GM19455 (cell line): Measurements from ENCODE around the gene PHGDH.

Experiments
- ATAC-seq: cut with Tn5 transposase; IDR thresholded peaks from one replicate; pipeline ENCODE4 v1.9.1; 2021; ENCODE audit not compliant: unreplicated experiment

PHGDH gene

DNA sequence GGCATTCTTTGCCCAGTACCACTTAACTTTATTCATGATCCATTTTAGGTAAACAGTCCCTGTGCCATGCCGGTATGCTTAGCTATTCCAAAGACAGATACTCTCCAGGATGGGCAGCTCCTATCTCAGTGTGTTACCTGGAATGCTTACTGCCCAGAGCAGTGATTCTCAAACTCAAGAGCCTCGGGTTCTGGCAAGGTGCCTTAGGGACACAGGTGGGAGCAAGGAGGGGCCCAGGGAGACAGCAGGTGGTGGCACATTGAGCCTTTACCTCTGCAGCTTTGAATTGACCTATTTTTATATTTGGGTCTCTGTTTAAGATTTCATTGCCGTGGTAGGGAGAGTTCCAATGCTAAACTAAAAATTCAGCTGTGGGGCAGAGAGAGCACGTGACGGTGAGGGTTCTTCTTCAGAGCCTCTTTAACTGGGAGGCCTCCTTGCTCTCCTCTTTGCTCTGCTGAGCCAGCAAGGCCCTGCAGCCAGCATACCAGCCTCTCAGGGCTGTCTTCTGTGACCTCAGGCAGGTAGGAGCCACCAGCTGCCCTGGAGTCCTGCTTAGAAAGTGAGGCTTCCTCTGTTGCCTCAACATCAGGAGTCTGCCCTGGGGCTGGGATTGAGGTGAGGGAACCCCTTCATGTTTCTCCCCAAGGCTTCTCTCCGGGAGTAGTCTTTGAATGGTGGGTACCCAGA is 20.2 kb downstream of the PHGDH start:
- ATAC-seq, result no peak

DNA sequence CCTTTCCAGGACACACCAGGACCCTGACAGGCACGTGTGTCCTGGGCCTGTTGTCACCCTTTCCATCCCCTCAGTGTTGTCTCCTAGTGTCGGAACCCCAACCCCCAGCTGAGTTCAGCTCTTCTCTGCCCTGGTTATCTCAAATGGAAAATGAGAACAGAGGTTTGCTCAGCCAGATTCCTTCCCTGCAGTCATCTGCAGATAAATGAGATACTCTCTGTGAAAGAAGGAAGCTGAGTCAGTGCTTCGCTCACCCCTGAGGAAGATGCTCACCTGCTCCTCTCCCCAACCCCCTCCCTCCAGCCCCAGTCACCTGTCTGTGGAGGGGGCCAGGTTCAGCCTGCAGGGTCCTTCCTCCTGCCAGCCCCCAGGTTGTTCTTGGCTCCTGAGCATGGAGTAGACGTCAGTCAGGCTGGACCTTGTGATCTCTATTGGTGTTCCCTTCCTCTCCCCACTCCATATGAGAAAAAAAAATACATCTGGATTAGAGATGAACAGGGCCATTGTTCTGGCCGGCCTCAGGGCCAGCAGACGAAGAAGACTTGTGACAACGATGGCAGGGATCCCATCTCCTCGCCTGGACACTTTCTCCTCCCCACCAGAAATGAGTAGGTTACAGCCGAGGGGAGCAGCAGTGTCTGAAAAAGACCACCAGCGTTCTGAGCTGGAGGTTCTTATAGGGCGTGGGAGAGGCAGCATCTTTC is 20.9 kb downstream of the PHGDH start:
- ATAC-seq, result no peak

DNA sequence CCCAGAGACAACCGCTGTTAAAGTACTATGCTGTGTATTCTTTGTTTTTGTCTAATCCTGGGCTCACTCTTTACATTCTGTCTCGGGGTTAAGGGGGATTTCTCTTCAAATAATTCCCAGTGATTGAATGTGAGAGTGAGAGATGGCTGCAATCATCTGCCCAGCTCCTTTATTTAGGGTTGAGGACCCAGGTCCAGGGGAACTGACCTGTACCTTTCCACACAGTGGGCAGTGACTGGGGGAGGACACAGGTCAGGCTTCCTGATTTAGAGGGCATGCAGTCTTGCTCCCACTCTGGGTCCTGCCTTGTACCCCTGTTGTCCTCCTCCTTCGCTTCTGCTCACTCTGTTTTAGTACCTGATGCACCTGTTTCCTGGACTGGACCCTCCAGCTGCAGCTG is 22.0 kb downstream of the PHGDH start:
- ATAC-seq, result no peak

DNA sequence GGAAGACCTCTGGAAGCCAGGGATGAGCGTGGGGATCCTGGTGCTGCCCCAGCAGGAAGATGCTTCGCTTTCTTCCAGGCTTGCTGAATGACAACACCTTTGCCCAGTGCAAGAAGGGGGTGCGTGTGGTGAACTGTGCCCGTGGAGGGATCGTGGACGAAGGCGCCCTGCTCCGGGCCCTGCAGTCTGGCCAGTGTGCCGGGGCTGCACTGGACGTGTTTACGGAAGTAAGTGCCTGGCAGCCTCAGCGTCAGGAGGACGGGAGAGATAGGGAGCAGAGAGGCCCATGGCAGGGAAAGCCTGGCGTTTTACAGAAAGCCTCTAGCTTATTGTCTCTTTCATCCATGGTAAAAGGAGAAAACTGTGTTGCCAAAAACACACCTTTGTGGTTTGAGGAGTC is 23.5 kb downstream of the PHGDH start:
- no peak for ATAC-seq

DNA sequence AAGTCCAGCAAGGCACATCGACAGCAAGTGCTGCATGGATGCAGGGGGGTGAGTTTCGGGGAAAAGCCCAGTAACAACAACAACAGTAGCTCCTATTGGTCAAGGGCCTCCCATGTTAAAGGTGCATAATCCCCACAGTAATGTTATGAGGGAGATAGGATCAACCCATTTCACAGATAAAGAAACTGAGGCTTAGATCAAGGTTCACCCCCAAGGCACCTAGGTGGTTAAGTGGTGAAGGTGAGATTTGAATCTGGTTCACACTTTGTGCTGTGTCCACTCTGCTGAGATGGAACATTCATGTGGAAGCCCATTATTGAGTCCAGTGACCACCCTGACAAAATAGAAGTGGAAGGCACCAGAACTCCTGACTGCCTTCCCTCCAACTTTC is 24.9 kb downstream of the PHGDH start:
- no peak for ATAC-seq

DNA sequence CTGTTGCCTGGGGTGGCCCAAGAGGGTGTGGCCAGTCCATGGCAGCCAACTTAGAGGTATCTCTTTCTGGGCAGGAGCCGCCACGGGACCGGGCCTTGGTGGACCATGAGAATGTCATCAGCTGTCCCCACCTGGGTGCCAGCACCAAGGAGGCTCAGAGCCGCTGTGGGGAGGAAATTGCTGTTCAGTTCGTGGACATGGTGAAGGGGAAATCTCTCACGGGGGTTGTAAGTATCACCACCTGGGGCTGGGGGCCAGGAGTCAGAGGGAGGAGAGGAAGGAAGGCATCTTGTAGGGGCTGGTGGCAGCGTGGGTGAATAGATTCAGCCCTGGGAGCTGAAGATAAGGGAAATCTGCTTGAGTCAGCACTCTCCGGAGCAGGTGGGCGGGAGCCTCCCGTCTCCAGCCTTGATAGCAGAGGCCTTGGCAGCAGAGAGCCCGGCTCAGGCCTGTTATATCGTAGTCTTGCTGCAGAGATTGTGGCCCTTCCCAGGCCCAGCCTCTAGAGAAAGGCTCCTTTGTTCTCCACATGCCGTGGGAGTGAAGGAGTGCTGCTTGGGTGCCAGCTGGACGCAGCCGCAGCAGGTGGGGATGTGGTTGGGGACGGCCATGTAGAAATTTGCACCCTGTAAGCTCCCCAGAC is 25.4 kb downstream of the PHGDH start:
- no peak for ATAC-seq

DNA sequence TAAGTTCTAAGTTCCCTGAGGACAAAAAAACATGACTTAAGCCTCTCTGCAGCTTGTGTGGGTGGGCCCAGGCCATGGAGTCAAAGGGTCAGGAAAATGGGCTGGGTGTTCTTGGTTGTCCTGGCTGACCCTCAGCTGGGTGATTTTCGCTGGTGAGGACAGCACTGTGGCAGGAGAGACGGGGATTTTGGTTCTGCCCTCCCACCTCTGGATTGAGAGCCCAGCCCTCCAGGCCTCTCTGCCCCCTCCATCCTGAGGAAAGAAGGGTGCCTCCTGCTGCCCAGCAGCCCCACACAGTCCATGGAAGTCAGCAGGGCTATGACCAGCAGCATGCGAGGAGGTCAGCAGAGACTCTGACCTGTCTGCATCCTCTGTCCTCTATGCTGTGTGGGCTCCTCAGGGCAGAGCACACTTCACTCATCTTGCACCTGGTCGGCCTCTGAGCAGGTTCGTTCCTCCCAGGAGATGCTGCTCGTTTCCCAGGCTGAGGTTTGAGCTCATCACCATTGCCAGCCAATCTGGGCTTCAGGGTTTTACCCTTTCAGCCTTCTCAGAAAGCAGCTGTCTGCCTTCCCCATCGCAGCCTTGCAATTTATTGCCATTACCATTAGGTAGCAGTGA is 26.5 kb downstream of the PHGDH start:
- no peak for ATAC-seq

DNA sequence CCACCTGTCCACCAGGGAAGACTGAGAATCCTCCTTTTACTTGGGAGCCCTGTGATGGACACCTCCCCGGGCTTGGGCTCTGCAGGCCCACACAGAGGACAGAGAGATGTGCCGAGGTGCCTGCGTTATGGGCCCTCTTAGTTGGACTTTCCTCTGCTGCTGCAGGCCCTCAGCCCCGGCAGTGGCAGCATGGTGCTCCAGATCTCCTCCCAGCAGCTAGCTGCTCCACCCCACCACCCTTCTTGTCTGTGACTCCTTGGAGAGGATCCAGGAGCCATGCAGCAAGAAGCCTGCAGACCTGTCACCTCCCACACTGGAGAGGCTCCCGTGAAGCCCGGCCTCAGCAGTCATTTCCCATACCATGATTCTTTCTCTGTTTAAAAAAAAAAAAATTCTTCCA is 27.4 kb downstream of the PHGDH start:
- no peak for ATAC-seq

DNA sequence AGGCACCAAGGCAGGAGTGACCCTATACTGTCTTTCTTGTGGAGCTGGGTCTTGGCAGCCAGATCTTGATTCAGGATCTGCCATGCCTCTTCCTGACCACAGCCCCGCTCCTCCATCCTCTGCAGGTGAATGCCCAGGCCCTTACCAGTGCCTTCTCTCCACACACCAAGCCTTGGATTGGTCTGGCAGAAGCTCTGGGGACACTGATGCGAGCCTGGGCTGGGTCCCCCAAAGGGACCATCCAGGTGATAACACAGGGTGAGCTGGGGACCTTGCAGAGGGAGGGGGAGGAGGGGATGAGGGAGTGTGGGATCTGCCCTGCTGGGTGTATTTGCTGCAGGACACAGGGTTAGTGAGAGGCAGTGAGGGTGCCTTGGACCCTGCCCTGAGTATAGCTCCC is 28.5 kb downstream of the PHGDH start:
- no peak for ATAC-seq

DNA sequence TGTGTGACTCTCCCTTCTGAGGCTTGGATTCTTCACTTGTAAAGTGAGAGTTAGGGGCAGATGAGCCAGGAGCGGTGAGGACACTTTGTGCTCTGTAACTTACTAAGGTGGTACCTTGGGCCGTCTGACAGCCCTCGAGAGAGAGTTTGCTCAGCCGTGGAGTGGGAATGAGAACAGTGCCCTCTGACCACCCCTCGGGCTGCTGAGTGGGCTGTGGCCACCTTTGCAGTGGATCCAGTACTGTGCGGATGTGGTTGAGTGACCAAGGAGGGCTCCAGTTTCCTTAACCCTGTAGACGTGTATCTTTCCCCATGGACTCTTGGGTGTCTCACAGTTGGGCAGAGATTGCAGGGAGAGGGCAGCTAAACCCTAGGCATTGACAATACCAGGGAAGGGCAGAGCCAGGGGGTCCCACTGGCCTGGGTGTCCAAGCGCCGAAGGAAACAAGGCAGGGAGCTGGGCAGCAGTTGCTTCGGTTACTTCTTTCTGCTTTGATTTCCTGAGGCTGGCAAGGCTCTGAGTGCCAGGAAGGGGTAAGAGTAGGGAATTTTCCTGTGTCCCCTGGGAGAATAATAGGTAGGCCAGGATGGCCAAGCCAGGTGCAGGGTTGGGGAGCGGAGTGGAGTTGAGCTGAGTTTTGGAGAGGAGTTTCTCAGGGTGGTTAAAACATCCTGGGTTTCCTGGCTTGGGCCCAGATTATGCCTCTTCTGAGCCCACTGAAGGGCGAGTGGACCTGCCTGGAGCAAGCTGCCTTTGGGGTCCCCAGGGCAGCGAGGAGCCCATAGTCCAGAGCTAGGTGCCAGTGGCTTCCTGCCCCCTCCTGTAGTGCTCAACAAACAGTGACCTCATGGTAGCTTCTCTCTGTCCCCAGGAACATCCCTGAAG is 29.4 kb downstream of the PHGDH start:
- no peak for ATAC-seq

DNA sequence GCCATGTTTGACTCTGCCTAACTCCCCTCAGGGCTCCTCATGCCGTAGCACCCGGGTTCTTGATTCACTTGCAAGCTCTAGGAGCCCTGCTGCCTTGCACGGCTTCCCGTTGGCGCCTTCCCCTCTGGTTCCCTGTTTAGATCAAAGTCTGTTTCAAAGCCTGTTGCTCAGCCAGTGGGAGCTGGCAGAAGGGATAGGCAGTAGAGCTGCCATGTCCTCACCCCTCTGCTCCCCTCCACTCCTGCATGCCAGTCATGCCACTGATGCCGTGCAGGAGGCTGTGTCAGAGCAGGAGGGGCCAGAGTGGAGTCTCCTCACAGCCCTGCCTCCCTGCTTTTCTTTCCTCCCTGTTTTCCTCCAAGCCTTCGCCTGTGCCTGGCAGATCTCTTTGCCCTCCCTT is 30.5 kb downstream of the PHGDH start:
- ATAC-seq, result no peak

DNA sequence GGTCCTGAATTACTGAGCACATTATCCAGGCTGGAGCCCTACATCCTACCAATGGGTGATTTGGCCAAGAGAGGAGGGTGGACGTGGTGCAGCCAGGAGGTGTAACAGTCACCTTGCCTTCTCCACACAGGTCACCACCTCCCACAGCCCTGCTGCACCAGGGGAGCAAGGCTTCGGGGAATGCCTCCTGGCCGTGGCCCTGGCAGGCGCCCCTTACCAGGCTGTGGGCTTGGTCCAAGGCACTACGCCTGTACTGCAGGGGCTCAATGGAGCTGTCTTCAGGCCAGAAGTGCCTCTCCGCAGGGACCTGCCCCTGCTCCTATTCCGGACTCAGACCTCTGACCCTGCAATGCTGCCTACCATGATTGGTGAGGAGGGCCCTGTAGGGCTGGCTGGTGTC is 30.9 kb downstream of the PHGDH start:
- ATAC-seq, result no peak

DNA sequence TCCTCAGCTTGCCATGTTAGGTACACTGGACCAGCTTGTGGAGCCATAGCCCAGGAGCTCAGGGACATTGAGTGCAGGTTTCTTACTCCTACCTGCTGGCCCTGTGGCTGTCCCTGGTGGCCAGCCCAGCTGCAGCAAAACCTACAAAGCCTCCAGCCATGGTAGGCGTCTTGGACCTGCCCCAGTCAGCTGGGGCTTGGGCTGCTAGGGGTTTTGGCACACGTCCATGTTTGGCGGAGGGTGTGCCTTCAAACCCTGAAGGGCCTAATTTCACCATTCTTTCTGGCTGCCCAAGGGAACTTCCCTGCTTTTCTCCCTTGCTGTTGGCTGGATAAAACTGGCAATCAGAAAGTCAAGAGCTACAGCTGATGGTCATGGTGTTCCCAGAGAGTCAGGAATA is 31.6 kb downstream of the PHGDH start:
- ATAC-seq, result no peak

DNA sequence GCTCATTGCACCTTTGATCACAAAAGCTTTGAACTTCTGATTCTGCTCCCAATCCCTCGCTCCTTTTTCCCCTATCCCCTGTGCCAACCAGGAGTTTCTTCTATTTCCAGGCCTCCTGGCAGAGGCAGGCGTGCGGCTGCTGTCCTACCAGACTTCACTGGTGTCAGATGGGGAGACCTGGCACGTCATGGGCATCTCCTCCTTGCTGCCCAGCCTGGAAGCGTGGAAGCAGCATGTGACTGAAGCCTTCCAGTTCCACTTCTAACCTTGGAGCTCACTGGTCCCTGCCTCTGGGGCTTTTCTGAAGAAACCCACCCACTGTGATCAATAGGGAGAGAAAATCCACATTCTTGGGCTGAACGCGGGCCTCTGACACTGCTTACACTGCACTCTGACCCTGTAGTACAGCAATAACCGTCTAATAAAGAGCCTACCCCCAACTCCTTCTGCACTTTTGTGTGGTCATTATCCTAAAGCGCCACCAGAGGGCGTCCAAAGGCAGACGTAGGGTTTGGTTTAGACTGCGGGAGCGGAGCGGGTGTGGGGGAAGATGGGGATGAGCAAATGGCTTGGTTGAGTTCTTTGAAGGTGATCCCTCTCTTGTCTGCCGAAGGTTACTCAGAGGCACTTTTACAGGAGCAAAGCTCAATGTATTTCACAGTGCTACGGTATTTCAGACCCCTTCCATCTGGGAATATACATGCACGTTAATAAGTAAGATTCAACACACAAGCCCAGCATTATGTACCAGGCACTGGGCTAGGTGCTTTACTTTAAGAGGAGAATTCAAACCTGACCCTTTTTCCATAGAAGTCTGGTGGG is 32.3 kb downstream of the PHGDH start:
- ATAC-seq, result no peak

DNA sequence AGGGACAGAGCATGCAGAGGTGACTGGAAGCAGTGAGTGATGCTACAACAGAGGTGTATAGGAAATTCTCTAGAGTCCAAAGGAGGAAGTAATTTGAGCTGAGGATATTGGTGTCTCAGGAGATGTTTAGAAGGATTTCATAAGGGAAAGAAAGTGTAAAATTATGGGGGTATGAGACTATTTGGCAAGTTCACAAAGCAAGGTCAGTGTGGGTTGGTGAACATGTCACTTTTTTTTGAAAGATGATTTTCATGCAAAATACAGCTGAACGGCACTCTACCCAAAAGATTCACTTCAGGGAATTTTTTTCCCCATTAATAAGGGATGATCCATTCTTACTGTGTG is 32.8 kb downstream of the PHGDH start:
- ATAC-seq, result no peak

DNA sequence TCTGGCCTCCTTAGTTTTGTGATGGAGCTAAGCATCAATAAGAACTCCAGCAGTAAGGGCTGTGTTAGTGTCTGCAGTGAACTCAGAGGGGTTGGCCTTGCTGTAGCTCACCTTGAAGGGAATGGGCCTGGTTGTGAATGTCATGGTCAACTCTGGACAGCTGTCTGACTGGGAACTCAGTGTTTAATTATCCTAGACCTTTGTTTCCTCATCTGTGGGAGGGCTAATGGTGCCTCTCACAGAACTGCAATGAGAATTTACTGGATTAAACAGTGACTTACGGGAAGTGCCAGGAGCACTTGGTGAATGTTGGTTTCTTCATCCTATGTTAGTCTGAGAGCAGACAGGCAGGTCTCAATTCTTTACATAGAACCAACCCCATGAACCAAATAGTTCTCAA is 33.3 kb downstream of the PHGDH start:
- ATAC-seq, result no peak

DNA sequence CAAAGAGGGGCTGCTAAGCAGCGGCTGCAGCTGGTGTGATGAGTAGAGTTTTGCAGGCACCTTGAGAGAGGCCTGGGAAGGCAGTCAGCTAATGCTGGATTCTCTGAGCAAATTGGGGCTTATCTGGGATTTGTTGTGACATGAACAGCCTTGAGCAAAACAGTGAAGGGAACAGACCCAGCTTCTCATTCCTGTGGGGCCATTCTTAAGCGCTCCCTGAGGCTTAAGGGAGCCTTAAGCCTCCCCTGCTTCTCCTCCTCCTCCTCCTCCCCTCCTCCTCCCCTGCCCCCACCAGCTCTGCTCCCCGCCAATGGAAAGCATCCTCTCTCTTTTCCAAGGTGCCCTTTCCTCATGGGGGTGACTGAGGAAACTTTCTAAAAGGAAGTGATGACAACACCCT is 35.7 kb downstream of the PHGDH start:
- no peak for ATAC-seq

DNA sequence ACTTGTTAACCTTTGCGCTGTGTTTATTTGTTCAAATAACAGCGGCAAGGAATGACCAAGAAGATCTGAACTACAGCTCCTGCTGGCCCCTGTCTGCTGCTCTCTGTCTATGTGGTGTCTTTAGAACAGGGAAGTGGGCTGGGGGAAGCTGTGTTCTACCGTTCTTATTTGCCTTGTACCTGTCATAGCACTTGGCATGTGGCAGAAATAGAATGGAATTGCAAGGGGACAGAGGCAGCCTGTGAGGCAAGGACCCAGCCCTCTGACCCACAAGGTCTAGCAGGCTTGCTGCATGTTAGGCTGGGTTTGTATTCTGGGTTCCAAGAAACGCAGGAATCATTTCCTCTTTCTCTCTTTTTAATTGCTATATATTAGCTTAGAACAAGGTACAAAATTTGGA is 36.3 kb downstream of the PHGDH start:
- ATAC-seq, result no peak

DNA sequence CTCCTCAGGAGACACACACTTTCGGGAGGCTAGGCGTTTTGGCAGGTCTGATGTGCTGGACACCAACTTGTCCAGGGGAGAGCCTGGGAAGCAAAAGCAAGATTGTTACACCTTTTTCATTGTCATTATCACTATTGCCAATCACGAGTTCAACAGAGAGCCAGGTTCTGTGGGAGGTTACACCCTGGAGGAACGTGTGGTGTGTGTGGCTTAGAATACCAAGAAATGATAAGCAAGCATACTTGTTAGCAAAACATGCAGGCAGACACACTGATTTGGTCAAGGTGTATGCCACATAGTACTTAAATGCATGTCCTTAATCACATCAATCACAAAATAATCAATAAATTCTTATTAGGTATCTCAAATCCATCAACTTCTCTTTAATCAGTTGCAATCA is 40.9 kb downstream of the PHGDH start:
- no peak for ATAC-seq

DNA sequence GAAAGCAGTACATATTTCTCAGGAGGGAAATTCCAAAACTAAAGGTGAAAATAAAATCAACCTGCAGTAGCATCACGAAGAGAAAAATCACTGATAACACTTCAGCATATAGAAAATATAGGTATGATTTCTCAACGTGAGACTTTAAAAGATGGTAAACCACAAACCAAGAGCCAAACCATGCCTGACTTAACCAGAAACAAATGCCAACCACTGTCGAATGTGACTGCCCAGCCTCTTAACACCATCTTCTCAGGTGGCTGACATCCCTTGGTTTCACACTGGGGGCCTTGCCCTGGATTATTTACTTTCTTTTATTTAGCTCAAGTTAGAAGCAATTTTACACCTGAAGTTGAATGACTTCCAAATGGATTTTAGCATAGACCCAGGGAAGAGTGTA is 46.9 kb downstream of the PHGDH start:
- no peak for ATAC-seq
